ENCODE results near the gene GRK5.

The GRK5 gene

DNA sequence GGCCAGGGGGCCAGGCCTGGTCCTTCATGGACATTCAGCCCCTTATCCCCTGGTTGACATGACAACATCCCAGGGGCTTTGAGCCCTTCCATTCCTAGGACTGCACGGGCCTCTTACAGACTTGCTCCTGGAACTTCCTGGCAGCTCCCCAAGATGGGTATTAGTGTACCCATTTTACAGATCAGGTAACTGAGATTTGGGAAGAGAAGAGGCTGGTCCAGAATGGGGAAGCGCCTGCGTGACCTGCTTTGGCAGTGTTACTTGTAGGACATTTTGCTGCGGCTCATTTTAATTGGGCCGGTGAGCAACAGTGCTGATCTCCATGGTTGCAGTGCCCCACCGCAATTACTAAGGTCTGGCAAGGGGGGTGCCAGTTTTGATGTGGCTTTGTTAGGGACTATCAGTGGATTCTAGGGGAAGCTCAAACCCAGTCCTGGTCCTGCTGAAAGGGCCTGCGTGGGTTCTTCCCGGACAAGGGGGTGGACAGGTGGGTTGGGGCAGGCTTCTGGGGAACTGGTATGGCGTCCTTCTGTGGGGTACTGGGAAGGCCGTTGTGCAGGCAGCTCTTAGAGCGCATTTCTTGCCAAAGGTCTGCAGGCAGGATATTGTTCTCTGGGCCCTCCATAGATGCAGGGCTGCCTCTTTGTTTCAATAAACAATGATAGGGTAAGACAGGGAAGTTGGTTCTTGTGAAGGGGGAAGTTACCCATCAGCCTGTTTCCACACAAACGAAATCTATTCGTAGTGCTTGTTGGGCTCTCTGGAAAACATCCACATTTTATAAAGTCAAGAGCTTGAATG lies 197.5 kb downstream of the GRK5 start:
- Histone ChIP-seq H3K9me3 (ENCODE audit: insufficient read depth, low read length) (no peaks in the 10 kb centered on the region), H3K27me3 (ENCODE audit: low read length) (no peaks in the 10 kb centered on the region), H3K36me3 (ENCODE audit: low read length) (no peaks in the 10 kb centered on the region), H4K20me1 (ENCODE audit: low read depth, low read length) (no peaks in the 10 kb centered on the region), H3K4me3 (ENCODE audit: insufficient read depth, low read length, poor library complexity, severe bottlenecking) (no peak overlapping the region), H3K27ac (ENCODE audit: low read depth, low read length) (no peak overlapping the region), H3F3A (ENCODE audit: insufficient read depth) (no peaks in the 10 kb centered on the region), H3K79me2 (ENCODE audit: insufficient read depth, low read length) (no peaks in the 10 kb centered on the region), H3K9ac (ENCODE audit: low read length) (no peak overlapping the region), H3K9me2 (replicated peaks; ENCODE audit: insufficient read depth, low read length) (no peaks in the 10 kb centered on the region), H2AFZ (ENCODE audit: low read depth, low read length, severe bottlenecking) (no peak overlapping the region), H3K4me2 (ENCODE audit: low read depth, low read length, poor library complexity, severe bottlenecking) (no peak overlapping the region)
- TF ChIP-seq EZH2phosphoT487 (conservative IDR thresholded peaks at IDR 0.05; ENCODE audit: low read length), result no peak
- TF ChIP-seq, protein P1, sequence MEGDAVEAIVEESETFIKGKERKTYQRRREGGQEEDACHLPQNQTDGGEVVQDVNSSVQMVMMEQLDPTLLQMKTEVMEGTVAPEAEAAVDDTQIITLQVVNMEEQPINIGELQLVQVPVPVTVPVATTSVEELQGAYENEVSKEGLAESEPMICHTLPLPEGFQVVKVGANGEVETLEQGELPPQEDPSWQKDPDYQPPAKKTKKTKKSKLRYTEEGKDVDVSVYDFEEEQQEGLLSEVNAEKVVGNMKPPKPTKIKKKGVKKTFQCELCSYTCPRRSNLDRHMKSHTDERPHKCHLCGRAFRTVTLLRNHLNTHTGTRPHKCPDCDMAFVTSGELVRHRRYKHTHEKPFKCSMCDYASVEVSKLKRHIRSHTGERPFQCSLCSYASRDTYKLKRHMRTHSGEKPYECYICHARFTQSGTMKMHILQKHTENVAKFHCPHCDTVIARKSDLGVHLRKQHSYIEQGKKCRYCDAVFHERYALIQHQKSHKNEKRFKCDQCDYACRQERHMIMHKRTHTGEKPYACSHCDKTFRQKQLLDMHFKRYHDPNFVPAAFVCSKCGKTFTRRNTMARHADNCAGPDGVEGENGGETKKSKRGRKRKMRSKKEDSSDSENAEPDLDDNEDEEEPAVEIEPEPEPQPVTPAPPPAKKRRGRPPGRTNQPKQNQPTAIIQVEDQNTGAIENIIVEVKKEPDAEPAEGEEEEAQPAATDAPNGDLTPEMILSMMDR (IDR thresholded peaks at IDR 0.05; ENCODE audit: insufficient read depth, low read length, poor library complexity, severe bottlenecking), result no peak

DNA sequence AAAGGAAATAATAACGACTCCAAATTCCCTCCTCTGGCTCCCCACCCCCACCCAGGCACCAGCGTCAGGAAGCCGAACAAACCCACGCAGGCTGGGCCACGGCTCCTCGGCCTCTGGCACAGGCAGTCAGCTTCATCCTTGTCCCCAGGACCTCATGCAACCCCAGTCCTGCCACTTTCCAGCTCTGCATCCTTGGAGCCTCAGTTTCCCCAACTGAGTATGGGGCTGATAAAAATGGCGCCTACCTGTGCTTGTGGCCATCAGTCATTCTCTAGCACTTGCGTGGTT lies 198.1 kb downstream of the GRK5 start:
- Histone ChIP-seq H3K4me3 (ENCODE audit: insufficient read depth, low read length, poor library complexity, severe bottlenecking) (no peak overlapping the region), H2AFZ (ENCODE audit: low read depth, low read length, severe bottlenecking) (no peak overlapping the region), H3K9ac (ENCODE audit: low read length) (no peak overlapping the region), H3K36me3 (ENCODE audit: low read length) (no peaks in the 10 kb centered on the region), H3F3A (ENCODE audit: insufficient read depth) (no peaks in the 10 kb centered on the region), H3K27ac (ENCODE audit: low read depth, low read length) (no peak overlapping the region), H3K4me2 (ENCODE audit: low read depth, low read length, poor library complexity, severe bottlenecking) (no peak overlapping the region), H3K79me2 (ENCODE audit: insufficient read depth, low read length) (no peaks in the 10 kb centered on the region), H4K20me1 (ENCODE audit: low read depth, low read length) (no peaks in the 10 kb centered on the region), H3K9me2 (replicated peaks; ENCODE audit: insufficient read depth, low read length) (no peaks in the 10 kb centered on the region), H3K9me3 (ENCODE audit: insufficient read depth, low read length) (no peaks in the 10 kb centered on the region), H3K27me3 (ENCODE audit: low read length) (no peaks in the 10 kb centered on the region)
- TF ChIP-seq EZH2phosphoT487 (conservative IDR thresholded peaks at IDR 0.05; ENCODE audit: low read length), result no peak
- TF ChIP-seq, protein P1 (IDR thresholded peaks at IDR 0.05; ENCODE audit: insufficient read depth, low read length, poor library complexity, severe bottlenecking), result no peak

DNA sequence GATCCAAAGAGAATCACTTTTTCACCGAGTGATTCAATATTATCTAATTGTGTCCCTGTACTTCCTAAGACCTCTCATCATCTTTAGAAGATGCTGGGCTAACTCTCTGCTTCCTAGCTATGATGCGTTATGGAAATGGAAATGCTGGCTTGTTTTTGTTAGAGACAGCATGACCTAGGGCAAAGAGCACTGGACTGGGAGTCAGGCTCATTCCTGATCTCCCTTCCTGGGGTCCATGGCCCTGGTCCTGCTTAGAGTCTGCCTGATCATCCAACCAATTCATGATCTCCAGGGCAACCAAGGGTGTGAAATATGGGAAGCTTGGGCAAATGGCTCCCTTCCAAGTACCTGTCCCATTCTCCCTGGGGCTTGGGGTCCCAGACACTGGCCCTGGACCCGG lies 198.8 kb downstream of the GRK5 start:
- Histone ChIP-seq H3K36me3 (ENCODE audit: low read length) (no peaks in the 10 kb centered on the region), H3K4me2 (ENCODE audit: low read depth, low read length, poor library complexity, severe bottlenecking) (no peak overlapping the region), H2AFZ (ENCODE audit: low read depth, low read length, severe bottlenecking) (no peak overlapping the region), H3K27me3 (ENCODE audit: low read length) (no peaks in the 10 kb centered on the region), H3K9me3 (ENCODE audit: insufficient read depth, low read length) (no peaks in the 10 kb centered on the region), H4K20me1 (ENCODE audit: low read depth, low read length) (no peaks in the 10 kb centered on the region), H3K9ac (ENCODE audit: low read length) (no peak overlapping the region), H3K27ac (ENCODE audit: low read depth, low read length) (no peak overlapping the region), H3K79me2 (ENCODE audit: insufficient read depth, low read length) (no peaks in the 10 kb centered on the region), H3F3A (ENCODE audit: insufficient read depth) (no peaks in the 10 kb centered on the region), H3K9me2 (replicated peaks; ENCODE audit: insufficient read depth, low read length) (no peaks in the 10 kb centered on the region), H3K4me3 (ENCODE audit: insufficient read depth, low read length, poor library complexity, severe bottlenecking) (no peak overlapping the region)
- TF ChIP-seq, protein P1 (IDR thresholded peaks at IDR 0.05; ENCODE audit: insufficient read depth, low read length, poor library complexity, severe bottlenecking), result no peak
